HG03280 (cell line): ENCODE data around the gene UNC93B1.

Experiments
- ATAC-seq: cut with Tn5 transposase; IDR thresholded peaks from one replicate; pipeline ENCODE4 v1.9.1; 2021; ENCODE audit warnings: mild to moderate bottlenecking, moderate library complexity; ENCODE audit not compliant: unreplicated experiment

Gene UNC93B1

GRCh38 chr11:68024508-68024907 is 20.6 kb upstream of the UNC93B1 start:
- ATAC-seq: no peak

- no peak for ATAC-seq
Observed at GRCh38 chr11:68022531-68022930, 18.6 kb upstream of the UNC93B1 start.

- no peak for ATAC-seq
Observed at GRCh38 chr11:68021167-68021787, 17.4 kb upstream of the UNC93B1 start.

- no peak for ATAC-seq
Observed at GRCh38 chr11:68020575-68020974, 16.7 kb upstream of the UNC93B1 start.

GRCh38 chr11:68019486-68019885 is 15.6 kb upstream of the UNC93B1 start:
- no peak for ATAC-seq

GRCh38 chr11:68018730-68019190 is 14.9 kb upstream of the UNC93B1 start:
- no peak for ATAC-seq

- ATAC-seq: no peak
Observed at GRCh38 chr11:68017980-68018729, 14.3 kb upstream of the UNC93B1 start.

GRCh38 chr11:68016904-68017817 is 13.3 kb upstream of the UNC93B1 start:
- ATAC-seq: no peak

- ATAC-seq: no peak
Observed at GRCh38 chr11:68016161-68016903, 12.4 kb upstream of the UNC93B1 start.

GRCh38 chr11:68015467-68015866 is 11.6 kb upstream of the UNC93B1 start:
- no peak for ATAC-seq

- ATAC-seq: no peak
Observed at GRCh38 chr11:68014947-68015447, 11.1 kb upstream of the UNC93B1 start.

- no peak for ATAC-seq
Observed at GRCh38 chr11:68014157-68014946, 10.5 kb upstream of the UNC93B1 start.

GRCh38 chr11:68013611-68014156 is 9.8 kb upstream of the UNC93B1 start:
- no peak for ATAC-seq

- ATAC-seq: no peak
Observed at GRCh38 chr11:68012843-68013610, 9.1 kb upstream of the UNC93B1 start.

GRCh38 chr11:68012044-68012842 is 8.3 kb upstream of the UNC93B1 start:
- no peak for ATAC-seq

- no peak for ATAC-seq
Observed at GRCh38 chr11:68011051-68011943, 7.4 kb upstream of the UNC93B1 start.
